WTC11 (cell line): ENCODE results near the gene TMEM214. TPM values are rescaled to one million over a fixed set of nuclear protein-coding genes. Genes with fewer than 3 reads are reported as not detected.

ENCODE experiments used
- ATAC-seq: fragments of 200-7000 bp; cut with Tn5 transposase; 2 replicates; pipeline ENCODE4 v1.10.0; 2021; ENCODE audit warnings: mild to moderate bottlenecking, moderate library complexity
- CTCF ChIA-PET: fragments of 300-600 bp; sonication (Branson Sonifier 250); formaldehyde crosslinking; loops from one replicate; lab custom pipeline; 2021; ENCODE audit warnings: antibody characterized with exemption; lab: Charles Lee
- POLR2A ChIA-PET: fragments of 350-600 bp; sonication (Branson Sonifier 250); formaldehyde crosslinking; loops from one replicate; lab custom pipeline; 2021; ENCODE audit warnings: antibody characterized with exemption; lab: Charles Lee
- DNase-seq: peaks from one replicate; pipeline ENCODE4 v3.0.0; 2021; ENCODE audit warnings: low spot score
- H3K27ac Mint-ChIP-seq: 2 replicates; pipeline ENCODE4 v1.8.0; 2021; ENCODE audit warnings: mixed read lengths
- H3K27me3 Mint-ChIP-seq: 2 replicates; pipeline ENCODE4 v1.8.0; 2021; ENCODE audit warnings: low read depth, mild to moderate bottlenecking, moderate library complexity, mixed read lengths
- H3K36me3 Mint-ChIP-seq: 2 replicates; pipeline ENCODE4 v1.8.0; 2021; ENCODE audit warnings: mixed read lengths
- H3K4me1 Mint-ChIP-seq: 2 replicates; pipeline ENCODE4 v1.8.0; 2022; ENCODE audit warnings: mixed read lengths
- H3K4me3 Mint-ChIP-seq: 2 replicates; pipeline ENCODE4 v1.8.0; 2021; ENCODE audit warnings: mild to moderate bottlenecking, moderate library complexity, mixed read lengths
- H3K9me3 Mint-ChIP-seq: 2 replicates; pipeline ENCODE4 v1.8.0; 2021; ENCODE audit warnings: mixed read lengths
- CREB1 ChIP-seq: sonication (generic); formaldehyde crosslinking; IDR thresholded peaks from 2 replicates; pipeline ENCODE4 v1.8.0; 2023; ENCODE audit warnings: mild to moderate bottlenecking, missing genetic modification reagents
- FOXP1 ChIP-seq: sonication (generic); formaldehyde crosslinking; IDR thresholded peaks from 2 replicates; pipeline ENCODE4 v1.8.0; 2022; ENCODE audit warnings: missing genetic modification reagents, mild to moderate bottlenecking, moderate library complexity, borderline replicate concordance
- NFATC4 ChIP-seq: fragments of 250-450 bp; sonication (Bioruptor Pico); IDR thresholded peaks from 2 replicates; pipeline ENCODE4 v1.9.0; 2021; ENCODE audit warnings: mild to moderate bottlenecking
- NR2C2 ChIP-seq: sonication (generic); formaldehyde crosslinking; IDR thresholded peaks from 2 replicates; pipeline ENCODE4 v1.8.0; 2022; ENCODE audit warnings: mild to moderate bottlenecking, missing genetic modification reagents
- OVOL2 ChIP-seq: fragments of 250-450 bp; sonication (Bioruptor Pico); IDR thresholded peaks from 2 replicates; pipeline ENCODE4 v1.9.0; 2021; ENCODE audit warnings: mild to moderate bottlenecking, borderline replicate concordance
- PRRX2 ChIP-seq: fragments of 250-450 bp; sonication (Bioruptor Pico); IDR thresholded peaks from 2 replicates; pipeline ENCODE4 v1.8.0; 2021; ENCODE audit warnings: mild to moderate bottlenecking
- TEAD1 ChIP-seq: sonication (generic); formaldehyde crosslinking; IDR thresholded peaks from 2 replicates; pipeline ENCODE4 v1.8.0; 2022; ENCODE audit warnings: mild to moderate bottlenecking, missing genetic modification reagents
- ZBTB21 ChIP-seq: sonication (generic); formaldehyde crosslinking; IDR thresholded peaks from 2 replicates; pipeline ENCODE4 v1.8.1; 2023; ENCODE audit warnings: mild to moderate bottlenecking, missing genetic modification reagents, borderline replicate concordance
- ZNF232 ChIP-seq: sonication (generic); formaldehyde crosslinking; IDR thresholded peaks from 2 replicates; pipeline ENCODE4 v1.8.0; 2022; ENCODE audit warnings: mild to moderate bottlenecking, missing genetic modification reagents
- ZNF416 ChIP-seq: fragments of 250-450 bp; sonication (Bioruptor Pico); IDR thresholded peaks from 2 replicates; pipeline ENCODE4 v1.9.0; 2021; ENCODE audit warnings: mild to moderate bottlenecking, inconsistent platforms
- total RNA-seq: library from RNA; stranded (reverse); gene quantifications from 3 replicates; pipeline ENCODE4 v1.2.3, GENCODE V29; 2021
- TF ChIP-seq, protein P1 (sequence below): sonication (generic); formaldehyde crosslinking; IDR thresholded peaks from 2 replicates; pipeline ENCODE4 v1.8.0; 2022; ENCODE audit warnings: mild to moderate bottlenecking, missing genetic modification reagents
- TF ChIP-seq, protein P2 (sequence below): fragments of 250-450 bp; sonication (Bioruptor Pico); IDR thresholded peaks from 2 replicates; pipeline ENCODE4 v1.9.0; 2021; ENCODE audit warnings: moderate library complexity, mild to moderate bottlenecking, inconsistent platforms, borderline replicate concordance
- TF ChIP-seq, protein P3 (sequence below): sonication (generic); formaldehyde crosslinking; IDR thresholded peaks from 2 replicates; pipeline ENCODE4 v1.8.1; 2022; ENCODE audit warnings: mild to moderate bottlenecking, missing genetic modification reagents, moderate library complexity, borderline replicate concordance
- TF ChIP-seq, protein P4 (sequence below): sonication (generic); formaldehyde crosslinking; IDR thresholded peaks from 2 replicates; pipeline ENCODE4 v1.8.0; 2022; ENCODE audit warnings: missing genetic modification reagents
- TF ChIP-seq, protein P5 (sequence below): fragments of 250-450 bp; sonication (Bioruptor Pico); IDR thresholded peaks from 2 replicates; pipeline ENCODE4 v2.1.2; 2022; ENCODE audit warnings: mild to moderate bottlenecking, moderate library complexity
- TF ChIP-seq, protein P6 (sequence below): sonication (generic); formaldehyde crosslinking; IDR thresholded peaks from 2 replicates; pipeline ENCODE4 v1.8.1; 2023; ENCODE audit warnings: mild to moderate bottlenecking, missing genetic modification reagents
- TF ChIP-seq, protein P7 (sequence below): sonication (generic); formaldehyde crosslinking; IDR thresholded peaks from 2 replicates; pipeline ENCODE4 v1.8.1; 2023; ENCODE audit warnings: mild to moderate bottlenecking, missing genetic modification reagents, moderate library complexity
- TF ChIP-seq, protein P8 (sequence below): sonication (generic); formaldehyde crosslinking; IDR thresholded peaks from 2 replicates; pipeline ENCODE4 v1.8.1; 2022; ENCODE audit warnings: missing genetic modification reagents, borderline replicate concordance
- TF ChIP-seq, protein P9 (sequence below): sonication (generic); formaldehyde crosslinking; conservative IDR thresholded peaks from 2 replicates; pipeline ENCODE4 v1.8.1; 2022; ENCODE audit warnings: mild to moderate bottlenecking, missing genetic modification reagents

The TMEM214 gene
- total RNA-seq, 1 experiment from 2014 or later: 57.1 TPM

DNA sequence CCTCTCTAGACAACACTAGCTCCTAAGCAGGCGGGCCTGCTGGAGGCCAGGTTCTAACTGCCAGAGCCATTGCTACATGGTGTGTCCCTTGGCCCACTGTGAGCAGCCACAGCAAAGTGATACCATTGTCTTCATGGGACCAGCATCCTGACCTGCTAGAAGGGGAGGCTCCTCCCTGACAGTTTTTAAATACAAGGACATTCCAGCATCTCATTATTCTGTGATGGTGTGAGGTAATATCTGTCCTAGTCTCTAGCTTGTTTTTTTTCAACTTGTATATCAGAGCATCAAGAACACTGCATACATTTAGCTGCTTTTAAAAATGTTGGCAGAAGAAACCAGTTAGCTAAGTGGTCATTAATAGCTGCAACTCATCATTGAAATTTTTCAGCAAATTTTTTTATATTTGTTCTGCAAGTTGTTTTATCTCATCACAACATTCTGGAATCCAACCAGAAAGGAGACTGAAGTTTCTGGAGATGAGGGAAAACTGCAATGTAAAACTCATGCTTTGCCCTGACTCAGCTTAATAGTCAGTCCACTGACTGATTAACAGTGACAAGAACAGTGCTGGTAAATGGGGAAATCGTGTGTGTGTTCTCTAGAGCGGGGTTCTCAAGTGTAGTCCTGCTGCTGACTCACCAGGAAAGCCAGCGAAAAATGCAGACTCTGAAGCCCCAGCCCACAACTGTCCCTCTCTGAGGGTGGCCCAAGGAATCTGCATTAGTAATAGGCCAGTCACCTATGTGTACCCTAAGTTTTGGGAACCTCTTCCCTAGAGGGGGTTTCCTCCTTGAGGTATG, 44.5 kb upstream of the TMEM214 start (continued):
- no peak for TF ChIP-seq PRRX2

DNA sequence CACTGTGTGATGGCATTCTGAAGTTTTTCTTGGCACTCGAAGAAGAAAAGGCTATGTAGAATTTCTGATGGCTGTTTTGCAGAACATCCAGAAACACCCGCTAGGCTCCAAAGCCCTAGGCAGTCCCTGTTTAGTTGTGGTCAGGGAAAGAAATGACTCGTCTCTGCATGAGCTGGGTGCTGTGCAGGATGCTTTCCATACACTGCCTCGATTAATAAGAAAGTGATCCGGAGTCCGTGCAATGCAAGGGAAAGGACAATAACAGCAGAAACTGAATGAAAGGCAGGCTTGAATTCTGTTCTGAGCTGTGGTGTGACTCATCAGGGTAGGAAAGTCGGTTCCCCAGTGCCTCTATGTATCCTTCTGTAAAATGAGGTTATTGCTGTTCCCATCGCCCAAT, 43.6 kb upstream of the TMEM214 start:
- POLR2A ChIA-PET: no interaction called here
- CTCF ChIA-PET: interaction anchor here (0.7 to 2.1 kb wide), 4 partner anchors 27 to 143 kb away, joined by 3 to 12 read pairs (median 4); no protein-coding TSS in a partner anchor
- H3K9me3 Mint-ChIP-seq: no peaks in the 10 kb centered on the region
- no peak for DNase-seq
- TF ChIP-seq, protein P1, sequence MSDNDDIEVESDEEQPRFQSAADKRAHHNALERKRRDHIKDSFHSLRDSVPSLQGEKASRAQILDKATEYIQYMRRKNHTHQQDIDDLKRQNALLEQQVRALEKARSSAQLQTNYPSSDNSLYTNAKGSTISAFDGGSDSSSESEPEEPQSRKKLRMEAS (CRISPR knock-in tag): no peak
- no peak for TF ChIP-seq ZNF232 (CRISPR knock-in tag)
- TF ChIP-seq, protein P2, sequence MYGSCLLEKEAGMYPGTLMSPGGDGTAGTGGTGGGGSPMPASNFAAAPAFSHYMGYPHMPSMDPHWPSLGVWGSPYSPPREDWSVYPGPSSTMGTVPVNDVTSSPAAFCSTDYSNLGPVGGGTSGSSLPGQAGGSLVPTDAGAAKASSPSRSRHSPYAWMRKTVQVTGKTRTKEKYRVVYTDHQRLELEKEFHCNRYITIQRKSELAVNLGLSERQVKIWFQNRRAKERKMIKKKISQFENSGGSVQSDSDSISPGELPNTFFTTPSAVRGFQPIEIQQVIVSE (CRISPR knock-in tag): no peak
- TF ChIP-seq, protein P3, sequence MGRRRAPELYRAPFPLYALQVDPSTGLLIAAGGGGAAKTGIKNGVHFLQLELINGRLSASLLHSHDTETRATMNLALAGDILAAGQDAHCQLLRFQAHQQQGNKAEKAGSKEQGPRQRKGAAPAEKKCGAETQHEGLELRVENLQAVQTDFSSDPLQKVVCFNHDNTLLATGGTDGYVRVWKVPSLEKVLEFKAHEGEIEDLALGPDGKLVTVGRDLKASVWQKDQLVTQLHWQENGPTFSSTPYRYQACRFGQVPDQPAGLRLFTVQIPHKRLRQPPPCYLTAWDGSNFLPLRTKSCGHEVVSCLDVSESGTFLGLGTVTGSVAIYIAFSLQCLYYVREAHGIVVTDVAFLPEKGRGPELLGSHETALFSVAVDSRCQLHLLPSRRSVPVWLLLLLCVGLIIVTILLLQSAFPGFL (CRISPR knock-in tag): no peak
- TF ChIP-seq, protein P4, sequence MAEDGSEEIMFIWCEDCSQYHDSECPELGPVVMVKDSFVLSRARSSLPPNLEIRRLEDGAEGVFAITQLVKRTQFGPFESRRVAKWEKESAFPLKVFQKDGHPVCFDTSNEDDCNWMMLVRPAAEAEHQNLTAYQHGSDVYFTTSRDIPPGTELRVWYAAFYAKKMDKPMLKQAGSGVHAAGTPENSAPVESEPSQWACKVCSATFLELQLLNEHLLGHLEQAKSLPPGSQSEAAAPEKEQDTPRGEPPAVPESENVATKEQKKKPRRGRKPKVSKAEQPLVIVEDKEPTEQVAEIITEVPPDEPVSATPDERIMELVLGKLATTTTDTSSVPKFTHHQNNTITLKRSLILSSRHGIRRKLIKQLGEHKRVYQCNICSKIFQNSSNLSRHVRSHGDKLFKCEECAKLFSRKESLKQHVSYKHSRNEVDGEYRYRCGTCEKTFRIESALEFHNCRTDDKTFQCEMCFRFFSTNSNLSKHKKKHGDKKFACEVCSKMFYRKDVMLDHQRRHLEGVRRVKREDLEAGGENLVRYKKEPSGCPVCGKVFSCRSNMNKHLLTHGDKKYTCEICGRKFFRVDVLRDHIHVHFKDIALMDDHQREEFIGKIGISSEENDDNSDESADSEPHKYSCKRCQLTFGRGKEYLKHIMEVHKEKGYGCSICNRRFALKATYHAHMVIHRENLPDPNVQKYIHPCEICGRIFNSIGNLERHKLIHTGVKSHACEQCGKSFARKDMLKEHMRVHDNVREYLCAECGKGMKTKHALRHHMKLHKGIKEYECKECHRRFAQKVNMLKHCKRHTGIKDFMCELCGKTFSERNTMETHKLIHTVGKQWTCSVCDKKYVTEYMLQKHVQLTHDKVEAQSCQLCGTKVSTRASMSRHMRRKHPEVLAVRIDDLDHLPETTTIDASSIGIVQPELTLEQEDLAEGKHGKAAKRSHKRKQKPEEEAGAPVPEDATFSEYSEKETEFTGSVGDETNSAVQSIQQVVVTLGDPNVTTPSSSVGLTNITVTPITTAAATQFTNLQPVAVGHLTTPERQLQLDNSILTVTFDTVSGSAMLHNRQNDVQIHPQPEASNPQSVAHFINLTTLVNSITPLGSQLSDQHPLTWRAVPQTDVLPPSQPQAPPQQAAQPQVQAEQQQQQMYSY (CRISPR knock-in tag): no peak
- TF ChIP-seq CREB1: no peak
- no peak for TF ChIP-seq OVOL2 (CRISPR knock-in tag)
- no peak for TF ChIP-seq FOXP1 (CRISPR knock-in tag)
- TF ChIP-seq, protein P5, sequence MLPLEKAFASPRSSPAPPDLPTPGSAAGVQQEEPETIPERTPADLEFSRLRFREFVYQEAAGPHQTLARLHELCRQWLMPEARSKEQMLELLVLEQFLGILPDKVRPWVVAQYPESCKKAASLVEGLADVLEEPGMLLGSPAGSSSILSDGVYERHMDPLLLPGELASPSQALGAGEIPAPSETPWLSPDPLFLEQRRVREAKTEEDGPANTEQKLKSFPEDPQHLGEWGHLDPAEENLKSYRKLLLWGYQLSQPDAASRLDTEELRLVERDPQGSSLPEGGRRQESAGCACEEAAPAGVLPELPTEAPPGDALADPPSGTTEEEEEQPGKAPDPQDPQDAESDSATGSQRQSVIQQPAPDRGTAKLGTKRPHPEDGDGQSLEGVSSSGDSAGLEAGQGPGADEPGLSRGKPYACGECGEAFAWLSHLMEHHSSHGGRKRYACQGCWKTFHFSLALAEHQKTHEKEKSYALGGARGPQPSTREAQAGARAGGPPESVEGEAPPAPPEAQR: no peak
- no peak for TF ChIP-seq NFATC4 (CRISPR knock-in tag)
- no peak overlapping the region for H3K27ac Mint-ChIP-seq
- H3K36me3 Mint-ChIP-seq: no peaks in the 10 kb centered on the region
- no peak overlapping the region for H3K4me3 Mint-ChIP-seq
- ATAC-seq: no peak
- no peaks in the 10 kb centered on the region for H3K4me1 Mint-ChIP-seq
- no peaks in the 10 kb centered on the region for H3K27me3 Mint-ChIP-seq

DNA sequence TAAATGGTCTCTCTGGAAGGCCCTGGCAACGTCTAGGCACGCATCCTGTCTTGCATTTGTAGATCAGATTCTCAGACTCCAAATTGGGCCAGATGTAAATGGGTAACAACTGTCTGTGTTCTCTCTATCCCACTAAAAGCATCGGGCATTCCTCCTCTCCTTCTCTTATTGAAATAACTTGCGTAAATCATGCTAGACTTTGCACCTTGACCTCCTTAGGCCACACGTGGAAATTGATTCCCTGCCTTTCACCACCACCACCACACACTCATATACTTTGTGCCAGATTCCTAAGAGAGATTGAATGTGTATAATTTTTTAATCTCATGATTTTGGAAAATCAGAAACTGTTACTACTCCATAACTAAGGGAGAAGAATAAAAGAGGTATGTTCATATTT, 41.0 kb upstream of the TMEM214 start:
- Mint-ChIP-seq H3K4me3 (no peak overlapping the region), H3K27ac (no peak overlapping the region), H3K27me3 (no peaks in the 10 kb centered on the region), H3K36me3 (no peaks in the 10 kb centered on the region), H3K4me1 (no peaks in the 10 kb centered on the region), H3K9me3 (no peaks in the 10 kb centered on the region)
- ATAC-seq (no peak), DNase-seq (no peak)
- ChIA-PET POLR2A (no interaction called here), CTCF (interaction anchor here (0.6 to 1.7 kb wide), 2 partner anchors 30 to 150 kb away, joined by 3 to 4 read pairs; no protein-coding TSS in a partner anchor)
- TF ChIP-seq ZBTB21 (CRISPR knock-in tag) (no peak), TEAD1 (CRISPR knock-in tag) (no peak), NR2C2 (no peak), ZNF416 (CRISPR knock-in tag) (no peak), OVOL2 (CRISPR knock-in tag) (no peak)
- TF ChIP-seq, protein P6, sequence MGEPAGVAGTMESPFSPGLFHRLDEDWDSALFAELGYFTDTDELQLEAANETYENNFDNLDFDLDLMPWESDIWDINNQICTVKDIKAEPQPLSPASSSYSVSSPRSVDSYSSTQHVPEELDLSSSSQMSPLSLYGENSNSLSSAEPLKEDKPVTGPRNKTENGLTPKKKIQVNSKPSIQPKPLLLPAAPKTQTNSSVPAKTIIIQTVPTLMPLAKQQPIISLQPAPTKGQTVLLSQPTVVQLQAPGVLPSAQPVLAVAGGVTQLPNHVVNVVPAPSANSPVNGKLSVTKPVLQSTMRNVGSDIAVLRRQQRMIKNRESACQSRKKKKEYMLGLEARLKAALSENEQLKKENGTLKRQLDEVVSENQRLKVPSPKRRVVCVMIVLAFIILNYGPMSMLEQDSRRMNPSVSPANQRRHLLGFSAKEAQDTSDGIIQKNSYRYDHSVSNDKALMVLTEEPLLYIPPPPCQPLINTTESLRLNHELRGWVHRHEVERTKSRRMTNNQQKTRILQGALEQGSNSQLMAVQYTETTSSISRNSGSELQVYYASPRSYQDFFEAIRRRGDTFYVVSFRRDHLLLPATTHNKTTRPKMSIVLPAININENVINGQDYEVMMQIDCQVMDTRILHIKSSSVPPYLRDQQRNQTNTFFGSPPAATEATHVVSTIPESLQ (CRISPR knock-in tag): no peak
- TF ChIP-seq, protein P7, sequence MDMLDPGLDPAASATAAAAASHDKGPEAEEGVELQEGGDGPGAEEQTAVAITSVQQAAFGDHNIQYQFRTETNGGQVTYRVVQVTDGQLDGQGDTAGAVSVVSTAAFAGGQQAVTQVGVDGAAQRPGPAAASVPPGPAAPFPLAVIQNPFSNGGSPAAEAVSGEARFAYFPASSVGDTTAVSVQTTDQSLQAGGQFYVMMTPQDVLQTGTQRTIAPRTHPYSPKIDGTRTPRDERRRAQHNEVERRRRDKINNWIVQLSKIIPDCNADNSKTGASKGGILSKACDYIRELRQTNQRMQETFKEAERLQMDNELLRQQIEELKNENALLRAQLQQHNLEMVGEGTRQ (CRISPR knock-in tag): no peak
- TF ChIP-seq, protein P8, sequence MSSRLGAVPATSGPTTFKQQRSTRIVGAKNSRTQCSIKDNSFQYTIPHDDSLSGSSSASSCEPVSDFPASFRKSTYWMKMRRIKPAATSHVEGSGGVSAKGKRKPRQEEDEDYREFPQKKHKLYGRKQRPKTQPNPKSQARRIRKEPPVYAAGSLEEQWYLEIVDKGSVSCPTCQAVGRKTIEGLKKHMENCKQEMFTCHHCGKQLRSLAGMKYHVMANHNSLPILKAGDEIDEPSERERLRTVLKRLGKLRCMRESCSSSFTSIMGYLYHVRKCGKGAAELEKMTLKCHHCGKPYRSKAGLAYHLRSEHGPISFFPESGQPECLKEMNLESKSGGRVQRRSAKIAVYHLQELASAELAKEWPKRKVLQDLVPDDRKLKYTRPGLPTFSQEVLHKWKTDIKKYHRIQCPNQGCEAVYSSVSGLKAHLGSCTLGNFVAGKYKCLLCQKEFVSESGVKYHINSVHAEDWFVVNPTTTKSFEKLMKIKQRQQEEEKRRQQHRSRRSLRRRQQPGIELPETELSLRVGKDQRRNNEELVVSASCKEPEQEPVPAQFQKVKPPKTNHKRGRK (CRISPR knock-in tag): no peak
- TF ChIP-seq, protein P9, sequence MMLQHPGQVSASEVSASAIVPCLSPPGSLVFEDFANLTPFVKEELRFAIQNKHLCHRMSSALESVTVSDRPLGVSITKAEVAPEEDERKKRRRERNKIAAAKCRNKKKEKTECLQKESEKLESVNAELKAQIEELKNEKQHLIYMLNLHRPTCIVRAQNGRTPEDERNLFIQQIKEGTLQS (CRISPR knock-in tag): no peak
